HG03575 (cell line): Measurements from ENCODE around the gene CSAG3.
"Not testable (repeated sequence)": the region's sequence is repeated elsewhere in the genome, so short reads cannot be mapped to it uniquely, and the experiment has no call there.

Experiments
- ATAC-seq: cut with Tn5 transposase; IDR thresholded peaks from one replicate; pipeline ENCODE4 v1.9.1; 2021; ENCODE audit not compliant: unreplicated experiment, insufficient number of reproducible peaks, low FRiP score; ENCODE audit errors: extremely low read depth

The CSAG3 gene

DNA sequence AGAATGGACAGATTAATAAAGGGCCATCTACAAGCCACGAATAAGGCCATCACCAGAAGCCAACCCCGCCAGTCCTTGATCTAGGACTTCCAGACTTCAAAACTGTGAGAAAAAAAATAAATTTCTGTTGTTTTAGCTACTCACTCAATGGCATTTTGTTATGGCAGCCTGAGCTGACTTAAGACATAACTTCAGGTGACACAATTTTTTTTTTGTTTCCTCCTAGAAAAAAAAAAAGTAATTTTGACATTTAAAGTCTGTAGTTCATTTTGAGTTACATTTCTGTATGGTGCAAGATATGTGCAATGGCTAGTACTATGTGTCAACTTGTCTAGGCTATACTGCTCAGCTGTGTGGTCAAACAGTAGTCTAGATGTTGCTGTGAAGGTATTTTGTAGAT, at the start of gene CSAG3:
TSS of gene CSAG3 (plus strand) at position 301 of the 400 bp plus-strand sequence.
- ATAC-seq: not testable (repeated sequence)

DNA sequence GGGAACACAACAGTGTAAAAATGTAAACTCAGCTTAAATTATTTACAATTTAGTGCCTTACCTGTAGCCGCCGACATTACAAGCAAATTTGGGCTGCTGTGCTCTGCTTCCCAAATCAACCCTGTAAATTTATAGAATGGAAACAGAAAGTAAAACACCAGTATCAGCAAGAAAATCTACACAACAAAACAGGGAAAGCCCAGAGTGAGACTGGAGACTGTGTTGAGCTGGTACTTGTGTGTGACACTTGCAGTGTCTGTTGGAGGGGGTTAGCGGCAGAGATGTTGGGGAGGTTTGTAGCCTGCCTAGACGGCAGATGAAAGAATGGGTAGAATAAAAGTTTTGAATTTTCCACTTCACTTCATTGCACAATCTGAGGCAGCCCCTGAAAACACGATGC, 45.8 kb upstream of the CSAG3 start:
- ATAC-seq: not testable (repeated sequence)

DNA sequence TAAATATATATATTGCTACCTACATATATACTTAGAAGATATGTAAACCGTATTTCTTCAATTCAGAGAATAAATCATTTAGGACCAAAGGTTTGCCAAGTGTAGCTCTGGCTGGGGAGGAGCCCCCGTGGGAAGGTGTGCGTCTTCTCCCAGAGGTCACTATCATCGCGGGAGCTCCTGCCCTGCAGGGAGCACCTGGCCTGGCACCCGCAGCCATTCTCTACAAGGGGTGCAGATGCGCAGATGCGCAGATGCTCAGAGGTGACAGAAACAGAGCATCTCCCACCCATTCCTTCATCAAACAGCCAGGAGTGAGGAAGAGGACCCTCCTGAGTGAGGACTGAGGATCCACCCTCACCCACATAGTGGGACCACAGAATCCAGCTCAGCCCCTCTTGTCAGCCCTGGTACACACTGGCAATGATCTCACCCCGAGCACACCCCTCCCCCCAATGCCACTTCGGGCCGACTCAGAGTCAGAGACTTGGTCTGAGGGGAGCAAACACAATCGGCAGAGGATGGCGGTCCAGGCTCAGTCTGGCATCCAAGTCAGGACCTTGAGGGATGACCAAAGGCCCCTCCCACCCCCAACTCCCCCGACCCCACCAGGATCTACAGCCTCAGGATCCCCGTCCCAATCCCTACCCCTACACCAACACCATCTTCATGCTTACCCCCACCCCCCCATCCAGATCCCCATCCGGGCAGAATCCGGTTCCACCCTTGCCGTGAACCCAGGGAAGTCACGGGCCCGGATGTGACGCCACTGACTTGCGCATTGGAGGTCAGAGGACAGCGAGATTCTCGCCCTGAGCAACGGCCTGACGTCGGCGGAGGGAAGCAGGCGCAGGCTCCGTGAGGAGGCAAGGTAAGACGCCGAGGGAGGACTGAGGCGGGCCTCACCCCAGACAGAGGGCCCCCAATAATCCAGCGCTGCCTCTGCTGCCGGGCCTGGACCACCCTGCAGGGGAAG, 44.9 kb upstream of the CSAG3 start, which contains the start of gene MAGEA2B:
TSS of gene MAGEA2B (plus strand) at position 814 of the 973 bp plus-strand sequence. CDS start 2,479 bp downstream, outside the sequence.
- ATAC-seq: not testable (repeated sequence)

DNA sequence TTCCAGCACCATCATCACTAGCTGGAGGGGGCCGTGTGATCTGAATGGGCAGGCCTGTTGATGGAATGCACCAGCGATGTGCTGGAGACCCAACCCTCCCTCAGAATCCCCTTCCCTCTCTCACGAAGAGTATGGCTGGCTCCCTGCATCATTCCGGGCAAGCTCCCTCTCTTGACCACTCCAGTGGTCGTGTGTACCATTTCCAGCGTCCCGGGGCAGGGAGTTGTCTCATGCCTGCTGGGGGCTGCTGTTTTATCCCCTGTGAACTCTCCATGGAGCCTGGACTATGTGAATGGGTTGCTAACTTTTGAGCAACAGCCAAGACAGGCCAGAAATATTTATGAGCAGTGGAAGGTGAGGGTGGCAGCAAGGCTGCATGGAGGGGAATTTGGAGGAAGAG, 33.6 kb upstream of the CSAG3 start:
- ATAC-seq: no peak

DNA sequence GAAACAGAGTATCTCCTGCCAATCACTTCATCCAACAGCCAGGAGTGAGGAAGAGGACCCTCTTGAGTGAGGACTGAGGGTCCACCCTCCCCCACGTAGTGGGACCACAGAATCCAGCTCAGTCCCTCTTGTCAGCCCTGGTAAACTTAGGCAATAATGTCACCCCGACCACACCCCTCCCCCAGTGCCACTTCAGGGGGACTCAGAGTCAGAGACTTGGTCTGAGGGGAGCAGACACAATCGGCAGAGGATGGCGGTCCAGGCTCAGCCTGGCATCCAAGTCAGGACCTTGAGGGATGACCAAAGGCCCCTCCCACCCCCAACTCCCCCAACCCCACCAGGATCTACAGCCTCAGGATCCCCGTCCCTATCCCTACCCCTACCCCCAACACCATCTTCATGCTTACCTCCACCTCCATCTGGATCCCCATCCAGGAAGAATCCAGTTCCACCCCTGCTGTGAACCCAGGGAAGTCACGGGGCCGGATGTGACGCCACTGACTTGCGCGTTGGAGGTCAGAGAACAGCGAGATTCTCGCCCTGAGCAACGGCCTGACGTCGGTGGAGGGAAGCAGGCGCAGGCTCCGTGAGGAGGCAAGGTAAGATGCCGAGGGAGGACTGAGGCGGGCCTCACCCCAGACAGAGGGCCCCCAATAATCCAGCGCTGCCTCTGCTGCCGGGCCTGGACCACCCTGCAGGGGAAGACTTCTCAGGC, 25.6 kb upstream of the CSAG3 start, which contains the start of the genes CSAG1 and MAGEA12:
TSS of gene CSAG1 (minus strand) at position 461 of the 715 bp plus-strand sequence. CDS start 1,261 bp downstream, outside the sequence.
TSS of gene MAGEA12 (plus strand) at position 497 of the 715 bp plus-strand sequence. CDS start 2,405 bp downstream, outside the sequence.
- no peak for ATAC-seq

DNA sequence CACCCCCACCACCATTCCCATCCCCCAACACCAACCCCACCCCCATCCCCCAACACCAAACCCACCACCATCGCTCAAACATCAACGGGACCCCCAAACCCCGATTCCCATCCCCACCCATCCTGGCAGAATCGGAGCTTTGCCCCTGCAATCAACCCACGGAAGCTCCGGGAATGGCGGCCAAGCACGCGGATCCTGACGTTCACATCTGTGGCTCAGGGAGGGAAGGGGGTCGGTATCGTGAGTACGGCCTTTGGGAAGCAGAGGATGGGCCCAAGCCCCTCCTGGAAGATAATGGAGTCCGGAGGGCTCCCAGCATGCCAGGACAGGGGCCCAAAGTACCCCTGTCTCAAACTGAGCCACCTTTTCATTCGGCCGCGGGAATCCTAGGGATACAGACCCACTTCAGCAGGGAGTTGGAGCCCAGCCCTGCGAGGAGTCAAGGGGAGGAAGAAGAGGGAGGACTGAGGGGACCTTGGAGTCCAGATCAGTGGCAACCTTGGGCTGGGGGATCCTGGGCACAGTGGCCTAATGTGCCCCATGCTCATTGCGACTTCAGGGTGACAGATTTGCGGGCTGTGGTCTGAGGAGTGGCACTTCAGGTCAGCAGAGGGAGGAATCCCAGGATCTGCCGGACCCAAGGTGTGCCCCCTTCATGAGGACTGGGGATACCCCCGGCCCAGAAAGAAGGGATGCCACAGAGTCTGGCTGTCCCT, 24.7 kb upstream of the CSAG3 start:
- not testable (repeated sequence) for ATAC-seq

DNA sequence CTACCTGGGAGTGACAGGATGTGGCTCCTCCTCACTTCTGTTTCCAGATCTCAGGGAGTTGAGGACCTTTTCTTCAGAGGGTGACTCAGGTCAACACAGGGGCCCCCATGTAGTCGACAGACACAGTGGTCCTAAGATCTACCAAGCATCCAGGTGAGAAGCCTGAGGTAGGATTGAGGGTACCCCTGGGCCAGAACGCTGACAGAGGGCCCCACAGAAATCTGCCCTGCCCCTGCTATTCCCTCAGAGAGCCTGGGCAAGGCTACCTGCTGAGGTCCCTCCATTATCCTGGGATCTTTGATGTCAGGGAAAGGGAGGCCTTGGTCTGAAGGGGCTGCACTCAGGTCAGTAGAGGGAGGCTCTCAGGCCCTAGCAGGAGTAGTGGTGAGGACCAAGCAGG, 23.9 kb upstream of the CSAG3 start:
- no peak for ATAC-seq

DNA sequence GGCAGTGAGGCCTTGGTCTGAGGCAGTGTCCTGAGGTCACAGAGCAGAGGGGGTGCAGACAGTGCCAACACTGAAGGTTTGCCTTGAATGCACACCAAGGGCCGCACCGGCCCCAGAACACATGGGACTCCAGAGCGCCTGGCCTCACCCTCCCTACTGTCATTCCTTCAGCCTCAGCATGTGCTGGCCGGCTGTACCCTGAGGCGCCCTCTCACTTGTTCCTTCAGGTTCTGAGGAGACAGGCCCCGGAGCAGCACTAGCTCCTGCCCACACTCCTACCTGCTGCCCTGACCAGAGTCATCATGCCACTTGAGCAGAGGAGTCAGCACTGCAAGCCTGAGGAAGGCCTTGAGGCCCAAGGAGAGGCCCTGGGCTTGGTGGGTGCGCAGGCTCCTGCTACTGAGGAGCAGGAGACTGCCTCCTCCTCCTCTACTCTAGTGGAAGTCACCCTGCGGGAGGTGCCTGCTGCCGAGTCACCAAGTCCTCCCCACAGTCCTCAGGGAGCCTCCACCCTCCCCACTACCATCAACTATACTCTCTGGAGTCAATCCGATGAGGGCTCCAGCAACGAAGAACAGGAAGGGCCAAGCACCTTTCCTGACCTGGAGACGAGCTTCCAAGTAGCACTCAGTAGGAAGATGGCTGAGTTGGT, 23.0 kb upstream of the CSAG3 start:
- no peak for ATAC-seq

DNA sequence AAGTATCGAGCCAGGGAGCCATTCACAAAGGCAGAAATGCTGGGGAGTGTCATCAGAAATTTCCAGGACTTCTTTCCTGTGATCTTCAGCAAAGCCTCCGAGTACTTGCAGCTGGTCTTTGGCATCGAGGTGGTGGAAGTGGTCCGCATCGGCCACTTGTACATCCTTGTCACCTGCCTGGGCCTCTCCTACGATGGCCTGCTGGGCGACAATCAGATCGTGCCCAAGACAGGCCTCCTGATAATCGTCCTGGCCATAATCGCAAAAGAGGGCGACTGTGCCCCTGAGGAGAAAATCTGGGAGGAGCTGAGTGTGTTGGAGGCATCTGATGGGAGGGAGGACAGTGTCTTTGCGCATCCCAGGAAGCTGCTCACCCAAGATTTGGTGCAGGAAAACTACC, 22.5 kb upstream of the CSAG3 start:
- not testable (repeated sequence) for ATAC-seq

DNA sequence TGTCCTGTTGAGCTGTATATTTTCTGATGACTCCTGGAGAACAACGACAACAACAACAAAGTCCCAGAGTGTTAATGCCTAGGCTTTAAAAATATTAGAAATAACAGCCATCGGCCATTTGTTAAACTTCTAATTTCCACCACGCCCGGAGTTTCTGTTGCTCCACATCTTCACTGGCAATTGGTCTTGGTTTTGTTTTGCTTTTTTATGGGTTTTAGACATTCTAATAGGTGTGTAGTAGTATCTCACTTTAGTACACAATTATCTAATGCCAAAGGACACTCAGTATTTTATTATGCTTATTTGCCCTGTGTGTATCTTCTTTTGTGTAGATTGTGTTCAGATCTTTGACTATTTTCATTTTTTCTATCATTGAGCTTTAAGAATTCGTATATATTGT, 20.5 kb upstream of the CSAG3 start:
- no peak for ATAC-seq

DNA sequence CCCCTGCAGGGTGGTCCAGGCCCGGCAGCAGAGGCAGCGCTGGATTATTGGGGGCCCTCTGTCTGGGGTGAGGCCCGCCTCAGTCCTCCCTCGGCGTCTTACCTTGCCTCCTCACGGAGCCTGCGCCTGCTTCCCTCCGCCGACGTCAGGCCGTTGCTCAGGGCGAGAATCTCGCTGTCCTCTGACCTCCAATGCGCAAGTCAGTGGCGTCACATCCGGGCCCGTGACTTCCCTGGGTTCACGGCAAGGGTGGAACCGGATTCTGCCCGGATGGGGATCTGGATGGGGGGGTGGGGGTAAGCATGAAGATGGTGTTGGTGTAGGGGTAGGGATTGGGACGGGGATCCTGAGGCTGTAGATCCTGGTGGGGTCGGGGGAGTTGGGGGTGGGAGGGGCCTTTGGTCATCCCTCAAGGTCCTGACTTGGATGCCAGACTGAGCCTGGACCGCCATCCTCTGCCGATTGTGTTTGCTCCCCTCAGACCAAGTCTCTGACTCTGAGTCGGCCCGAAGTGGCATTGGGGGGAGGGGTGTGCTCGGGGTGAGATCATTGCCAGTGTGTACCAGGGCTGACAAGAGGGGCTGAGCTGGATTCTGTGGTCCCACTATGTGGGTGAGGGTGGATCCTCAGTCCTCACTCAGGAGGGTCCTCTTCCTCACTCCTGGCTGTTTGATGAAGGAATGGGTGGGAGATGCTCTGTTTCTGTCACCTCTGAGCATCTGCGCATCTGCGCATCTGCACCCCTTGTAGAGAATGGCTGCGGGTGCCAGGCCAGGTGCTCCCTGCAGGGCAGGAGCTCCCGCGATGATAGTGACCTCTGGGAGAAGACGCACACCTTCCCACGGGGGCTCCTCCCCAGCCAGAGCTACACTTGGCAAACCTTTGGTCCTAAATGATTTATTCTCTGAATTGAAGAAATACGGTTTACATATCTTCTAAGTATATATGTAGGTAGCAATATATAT, 5.0 kb upstream of the CSAG3 start, which contains the start of gene MAGEA2:
TSS of gene MAGEA2 (minus strand) at position 157 of the 965 bp plus-strand sequence. CDS start 2,479 bp downstream, outside the sequence.
- not testable (repeated sequence) for ATAC-seq

DNA sequence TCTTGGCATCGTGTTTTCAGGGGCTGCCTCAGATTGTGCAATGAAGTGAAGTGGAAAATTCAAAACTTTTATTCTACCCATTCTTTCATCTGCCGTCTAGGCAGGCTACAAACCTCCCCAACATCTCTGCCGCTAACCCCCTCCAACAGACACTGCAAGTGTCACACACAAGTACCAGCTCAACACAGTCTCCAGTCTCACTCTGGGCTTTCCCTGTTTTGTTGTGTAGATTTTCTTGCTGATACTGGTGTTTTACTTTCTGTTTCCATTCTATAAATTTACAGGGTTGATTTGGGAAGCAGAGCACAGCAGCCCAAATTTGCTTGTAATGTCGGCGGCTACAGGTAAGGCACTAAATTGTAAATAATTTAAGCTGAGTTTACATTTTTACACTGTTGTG, 4.1 kb upstream of the CSAG3 start:
- ATAC-seq: not testable (repeated sequence)

DNA sequence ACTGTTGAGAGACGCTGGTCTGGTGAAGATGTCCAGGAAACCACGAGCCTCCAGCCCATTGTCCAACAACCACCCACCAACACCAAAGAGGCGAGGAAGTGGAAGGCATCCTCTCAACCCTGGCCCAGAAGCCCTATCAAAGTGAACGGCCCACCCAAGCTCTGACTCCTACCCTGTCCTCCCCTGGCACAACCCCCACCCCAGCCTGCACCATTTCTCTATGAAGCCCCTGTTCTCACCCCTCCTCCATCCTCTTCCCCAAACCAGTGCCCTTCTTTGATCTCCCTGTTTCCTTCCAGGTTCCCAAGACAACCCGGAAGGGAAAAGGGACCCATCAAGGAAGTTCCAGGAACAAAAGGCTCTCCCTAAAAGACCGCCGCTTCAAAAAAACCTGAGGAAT, 526 bp downstream of the CSAG3 start:
- ATAC-seq: not testable (repeated sequence)

DNA sequence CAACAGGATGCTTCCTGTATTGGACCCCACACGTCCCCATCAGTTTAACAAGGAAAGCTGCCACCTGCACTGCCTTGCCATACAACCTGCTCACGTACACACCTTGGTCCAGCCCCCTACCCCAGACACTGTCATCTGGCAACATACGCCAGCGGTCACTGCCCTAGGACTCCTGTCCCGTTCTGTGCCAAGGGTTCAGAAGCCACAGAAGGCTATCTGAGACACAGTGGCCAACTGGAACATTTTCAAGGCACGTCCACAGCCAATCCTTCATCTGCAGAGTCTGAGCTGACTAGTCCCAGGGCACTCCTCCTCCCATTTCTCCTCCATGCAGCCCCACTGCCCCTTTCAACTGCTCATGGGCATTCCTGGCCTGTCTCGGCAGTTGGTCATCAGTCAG, 2.6 kb downstream of the CSAG3 start:
- not testable (repeated sequence) for ATAC-seq

DNA sequence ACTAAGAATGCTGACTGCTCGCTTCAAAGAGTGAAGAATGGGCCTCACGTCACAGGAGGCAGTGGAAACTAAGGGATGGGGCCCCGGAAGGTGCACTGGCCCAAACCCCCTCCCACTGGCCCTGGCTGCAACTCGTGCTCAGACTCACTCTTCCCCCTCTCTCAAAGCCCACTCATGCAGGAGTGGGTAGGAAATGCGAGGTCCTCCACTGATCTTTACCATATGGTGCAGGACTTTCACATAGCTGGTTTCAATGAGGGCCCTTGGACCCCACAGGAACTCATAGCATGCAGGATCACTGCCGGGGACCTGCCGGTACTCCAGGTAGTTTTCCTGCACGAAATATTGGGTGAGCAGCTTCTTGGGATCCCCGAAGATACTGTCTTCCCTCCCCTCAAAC, 7.5 kb downstream of the CSAG3 start:
- ATAC-seq: not testable (repeated sequence)

DNA sequence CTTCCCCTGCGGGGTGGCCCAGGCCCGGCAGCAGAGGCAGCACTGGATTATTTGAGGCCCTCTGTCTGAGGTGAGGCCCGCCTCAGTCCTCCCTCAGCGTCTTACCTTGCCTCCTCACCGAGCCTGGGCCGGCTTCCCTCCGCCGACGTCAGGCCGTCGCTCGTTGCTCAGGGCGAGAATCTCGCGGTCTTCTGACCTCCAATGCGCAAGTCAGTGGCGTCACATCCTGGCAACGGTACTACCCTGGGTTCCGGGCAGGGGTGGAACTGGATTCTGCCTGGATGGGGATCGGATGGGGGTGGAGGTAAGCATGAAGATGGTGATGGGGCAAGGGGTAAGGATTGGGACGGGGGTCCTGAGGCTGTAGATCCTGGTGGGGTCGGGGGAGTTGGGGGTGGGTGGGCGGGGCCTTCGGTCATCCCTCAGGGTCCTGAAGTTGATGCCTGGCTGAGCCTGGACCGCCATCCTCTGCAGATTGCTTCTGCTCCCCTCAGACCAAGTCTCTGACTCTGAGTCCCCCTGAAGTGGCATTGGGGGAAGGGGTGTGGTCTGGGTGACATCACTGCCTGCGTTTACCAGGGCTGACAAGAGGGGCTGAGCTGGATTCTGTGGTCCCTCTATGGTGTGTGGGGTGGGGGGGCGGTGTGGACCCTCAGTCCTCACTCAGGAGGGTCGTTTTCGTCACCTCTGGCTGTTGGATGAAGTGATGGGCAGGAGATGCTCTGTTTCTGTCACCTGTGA, 10.7 kb downstream of the CSAG3 start, which contains the start of gene MAGEA6:
TSS of gene MAGEA6 (minus strand) at position 141 of the 741 bp plus-strand sequence. CDS start 2,039 bp downstream, outside the sequence.
- not testable (repeated sequence) for ATAC-seq
